Aorta (tissue), 5 donors: ENCODE measurements around the gene NUAK1. TPM values are rescaled to one million over a fixed set of nuclear protein-coding genes. Genes with fewer than 3 reads are reported as not detected.

Experiments used
- ATAC-seq: fragments of 200-7000 bp; cut with Tn5 transposase; one replicate; pipeline ENCODE4 v1.9.1; 2022; ENCODE audit warnings: moderate library complexity; ENCODE audit not compliant: low FRiP score
- DNase-seq, 2 donors: peaks; one replicate each; pipeline ENCODE4 v3.0.0-alpha.2; 2020
- H3K27ac ChIP-seq, 2 donors: one replicate each; pipeline ENCODE4 v1.5.1; 2013; ENCODE audit warnings: low read length in 2 of 2, mild to moderate bottlenecking in 2 of 2, moderate library complexity in 2 of 2, control low read depth in 1 of 2, inconsistent platforms in 1 of 2, low read depth in 1 of 2
- H3K27me3 ChIP-seq, 2 donors: one replicate each; pipeline ENCODE4 v1.6.1; 2013; ENCODE audit warnings: control low read depth in 1 of 2, low read length in 1 of 2, mild to moderate bottlenecking in 1 of 2, moderate library complexity in 1 of 2; ENCODE audit not compliant: insufficient read depth in 2 of 2, control insufficient read depth in 1 of 2
- H3K36me3 ChIP-seq, 2 donors: one replicate each; pipeline ENCODE4 v1.6.1; 2013; ENCODE audit warnings: control low read depth in 1 of 2, low read length in 1 of 2, mild to moderate bottlenecking in 1 of 2; ENCODE audit not compliant: insufficient read depth in 2 of 2, control insufficient read depth in 1 of 2
- H3K4me1 ChIP-seq, 2 donors: one replicate each; pipeline ENCODE4 v1.6.1; 2013; ENCODE audit warnings: low read length in 2 of 2, control low read depth in 1 of 2, mild to moderate bottlenecking in 1 of 2, moderate library complexity in 1 of 2; ENCODE audit not compliant: insufficient read depth in 2 of 2, control insufficient read depth in 1 of 2
- H3K4me3 ChIP-seq, 2 donors: one replicate each; pipeline ENCODE4 v1.5.1; 2013; ENCODE audit warnings: low read length in 2 of 2, control low read depth in 1 of 2, mild to moderate bottlenecking in 1 of 2
- H3K9me3 ChIP-seq: one replicate; pipeline ENCODE4 v1.6.1; 2013; ENCODE audit warnings: mild to moderate bottlenecking, low read length; ENCODE audit not compliant: control insufficient read depth
- WGBS, 2 donors: extraction: QIAGEN DNeasy Blood & Tissue Kit; methylation state at CpG; one replicate each; pipeline ENCODE4 v1.1.7; 2013; 5-methylcytosine and 5-hydroxymethylcytosine counted together
- intact Hi-C, 2 donors: fragments of 100-400 bp; cut with DNase I; formaldehyde crosslinking; loops; one replicate each; pipeline versions ENCODE4 v1.14.2 to v1.15.0; 2022
- polyA plus RNA-seq, 2 donors: library from polyadenylated mRNA; stranded (reverse); fragments of 200-250 nt; gene quantifications; one replicate each; pipeline ENCODE4 v1.2.3, GENCODE V29; 2013
- total RNA-seq, 2 donors: library from RNA; stranded (reverse); fragmentation: NEBNext Ultra II Directional; extraction: Animal tissue kit (Norgen Biotek cat#: 25700); gene quantifications; one replicate each; pipeline ENCODE4 v1.2.1, GENCODE V29; 2021
- donor health status: healthy with polysubstance abuse.
- donor health status: Bipolar disorder and iron deficiency.
- donor health status: DM: no; HTN: no; CAD: no.
- donor health status: DM: no; HTN: no; CAD: no.
- donor health status: DM: yes; HTN: yes; CAD: no.

NUAK1 gene
- total and polyA plus RNA-seq, 4 donors, result 5.3 to 37.7 (median 18.5) TPM

DNA sequence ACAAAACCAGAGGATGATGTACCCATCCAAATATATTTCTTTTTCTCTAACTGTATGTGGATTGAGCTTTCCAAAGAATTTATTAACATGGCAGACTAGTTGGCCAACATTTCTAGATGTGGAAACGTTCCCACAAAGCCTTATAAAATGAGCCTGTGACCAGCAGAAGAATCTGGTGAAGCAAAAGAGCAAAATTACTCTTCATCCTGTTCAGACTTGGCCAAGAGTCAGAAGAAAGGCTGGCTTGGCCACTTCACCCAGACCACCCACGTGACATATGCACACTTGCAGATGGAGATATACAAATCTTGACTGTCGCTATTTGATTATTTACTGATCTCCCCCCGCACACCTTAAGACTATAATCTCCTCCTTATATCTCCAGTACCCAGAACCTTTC, 96.7 kb downstream of the NUAK1 start:
- Histone ChIP-seq H3K4me3 (no peak overlapping the region), H3K4me1 (no peaks in the 10 kb centered on the region), H3K27me3 (no peaks in the 10 kb centered on the region), H3K9me3 (no peaks in the 10 kb centered on the region), H3K36me3 (no peaks in the 10 kb centered on the region), H3K27ac (no peak overlapping the region)
- DNase-seq, result no peak
- intact Hi-C loops, result no loop called here
- WGBS, 2 donors, result 82 to 87% methylated on average over 4 of the region's 4 CpGs
- ATAC-seq, result no peak

DNA sequence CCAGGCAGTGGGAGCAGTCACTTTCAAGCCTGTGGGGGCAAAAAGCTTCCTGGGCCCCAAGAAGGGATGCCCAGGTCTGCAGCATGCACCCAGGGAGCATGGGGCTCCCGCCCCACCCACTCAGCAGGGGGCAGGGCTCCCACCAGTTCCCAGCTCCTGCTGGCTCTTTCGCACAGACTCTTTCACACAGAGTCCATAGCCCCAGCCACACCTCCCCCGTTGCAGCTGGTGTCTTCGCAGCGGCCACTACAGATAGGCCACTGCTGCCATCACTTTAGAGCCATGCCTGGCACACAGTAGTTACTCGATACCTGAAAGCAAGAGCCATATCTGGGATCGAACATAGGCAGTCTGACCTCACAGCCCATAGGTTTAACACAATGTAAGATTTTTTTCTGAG, 98.2 kb downstream of the NUAK1 start:
- no peaks in the 10 kb centered on the region for H3K36me3 ChIP-seq
- no peak overlapping the region for H3K27ac ChIP-seq
- no peaks in the 10 kb centered on the region for H3K27me3 ChIP-seq
- no peak for ATAC-seq
- intact Hi-C loops, result no loop called here
- no peaks in the 10 kb centered on the region for H3K9me3 ChIP-seq
- 95% methylated on average over 7 of the region's 7 CpGs for WGBS, 2 donors
- no peaks in the 10 kb centered on the region for H3K4me1 ChIP-seq
- no peak for DNase-seq
- no peak overlapping the region for H3K4me3 ChIP-seq

DNA sequence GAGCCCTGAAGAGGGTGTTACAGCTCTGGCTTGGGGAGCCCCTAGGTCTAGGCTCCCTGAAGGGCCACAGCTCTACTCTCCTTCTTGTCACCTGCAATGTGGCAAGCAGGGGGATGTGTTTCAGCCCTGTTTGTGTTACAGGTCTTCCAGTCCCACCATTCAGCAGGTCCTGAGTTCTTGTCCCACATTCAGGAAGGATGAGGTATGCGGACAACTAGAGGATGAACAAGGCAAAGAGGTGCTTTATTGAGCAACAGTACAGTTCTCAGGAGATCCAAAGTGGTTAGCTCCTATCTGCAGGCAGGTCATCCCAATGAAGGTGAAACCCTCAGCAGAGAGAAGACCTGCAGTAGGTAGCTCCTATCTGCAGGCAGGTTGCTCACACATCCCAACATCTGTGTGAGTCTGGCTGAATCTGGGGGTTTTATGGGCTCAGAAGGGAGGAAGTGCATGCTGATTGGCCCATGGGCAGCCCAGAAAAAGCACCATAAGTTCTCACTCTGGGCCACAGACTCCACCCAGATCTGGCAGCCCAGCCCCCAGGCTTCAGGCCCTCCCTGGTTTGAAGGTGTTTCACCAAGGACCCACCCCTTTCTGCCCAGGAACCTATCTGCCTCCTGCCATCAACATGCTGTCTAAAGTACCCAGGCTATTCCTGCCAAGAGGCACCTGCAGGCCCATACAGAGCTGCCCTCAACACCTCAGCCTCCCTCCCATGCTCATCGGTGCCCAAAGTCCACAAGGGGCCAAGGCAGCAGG, 98.9 kb downstream of the NUAK1 start:
- WGBS, 2 donors, result 99 to 100% methylated on average over 2 of the region's 2 CpGs
- DNase-seq (no peak), ATAC-seq (no peak)
- Histone ChIP-seq H3K4me3 (no peak overlapping the region), H3K36me3 (no peaks in the 10 kb centered on the region), H3K27me3 (no peaks in the 10 kb centered on the region), H3K9me3 (no peaks in the 10 kb centered on the region), H3K27ac (no peak overlapping the region), H3K4me1 (no peaks in the 10 kb centered on the region)
- intact Hi-C loops, result no loop called here

DNA sequence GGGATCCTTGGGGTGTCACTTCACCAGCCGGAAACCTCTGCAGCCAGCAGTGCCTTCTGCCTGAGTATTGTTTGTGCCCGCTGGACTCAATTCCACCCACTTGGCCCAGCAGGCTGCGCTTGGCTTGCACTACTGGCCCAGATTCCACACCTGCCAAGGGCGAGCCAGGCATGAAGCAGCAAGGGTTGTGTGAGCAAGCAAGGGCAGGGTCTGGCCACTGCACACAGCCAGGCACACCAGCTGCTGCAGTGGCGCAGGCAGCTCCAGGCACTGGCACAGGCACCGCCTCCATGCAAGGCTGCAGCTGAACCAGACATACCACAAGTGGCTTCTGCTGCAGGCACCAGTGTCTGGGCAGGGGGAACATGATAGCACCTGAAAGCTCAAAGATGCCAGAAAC, 99.5 kb downstream of the NUAK1 start:
- intact Hi-C loops, result no loop called here
- DNase-seq (no peak), ATAC-seq (no peak)
- Histone ChIP-seq H3K4me1 (no peaks in the 10 kb centered on the region), H3K9me3 (no peaks in the 10 kb centered on the region), H3K36me3 (no peaks in the 10 kb centered on the region), H3K27me3 (no peaks in the 10 kb centered on the region), H3K4me3 (no peak overlapping the region), H3K27ac (no peak overlapping the region)
- 71 to 78% methylated on average over 6 of the region's 6 CpGs for WGBS, 2 donors

DNA sequence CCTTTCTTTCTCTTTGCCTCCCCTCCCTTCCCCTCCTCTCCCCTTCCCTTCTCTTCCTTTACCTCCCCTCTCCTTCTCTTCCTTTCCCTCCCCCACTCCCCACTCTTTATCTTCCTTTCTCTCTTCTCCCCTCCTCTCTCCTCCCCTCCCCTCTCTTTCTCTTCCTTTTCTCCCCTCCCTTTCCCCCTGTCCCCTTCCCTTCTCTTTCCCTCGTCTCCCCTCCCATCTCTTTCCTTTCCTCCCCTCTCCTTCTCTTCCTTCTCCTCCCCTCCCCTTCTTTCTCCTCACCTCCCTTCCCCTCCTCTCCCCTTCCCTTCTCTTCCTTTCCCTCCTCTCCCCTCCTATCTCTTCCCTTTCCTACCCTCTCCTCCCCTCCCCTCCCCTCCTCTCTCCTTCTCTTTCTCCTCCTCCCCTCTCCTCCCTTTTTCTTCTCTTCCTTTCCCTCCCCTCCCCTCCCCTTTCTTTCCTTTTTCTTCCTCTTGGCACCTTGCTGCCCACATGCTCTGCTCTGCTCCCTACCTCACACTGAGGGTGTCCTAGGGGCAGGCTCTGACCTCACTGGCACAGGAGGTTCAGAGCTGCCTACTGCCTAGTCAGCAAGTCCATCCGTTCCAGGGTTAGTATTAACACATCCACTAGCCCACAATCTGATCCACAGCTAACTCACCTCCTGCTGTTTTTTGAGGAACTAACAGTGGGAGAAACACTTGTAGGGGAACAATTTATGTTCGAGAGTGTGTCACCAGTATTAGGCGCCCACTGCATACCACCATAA, 101.0 kb downstream of the NUAK1 start:
- intact Hi-C loops, result no loop called here
- H3K4me3 ChIP-seq, result no peak overlapping the region
- H3K36me3 ChIP-seq, result no peaks in the 10 kb centered on the region
- no peak overlapping the region for H3K27ac ChIP-seq
- ATAC-seq (no peak), DNase-seq (no peak)
- H3K9me3 ChIP-seq, result no peaks in the 10 kb centered on the region
- H3K4me1 ChIP-seq, result no peaks in the 10 kb centered on the region
- H3K27me3 ChIP-seq, result no peaks in the 10 kb centered on the region
- 71 to 76% methylated on average over 4 of the region's 4 CpGs for WGBS, 2 donors

DNA sequence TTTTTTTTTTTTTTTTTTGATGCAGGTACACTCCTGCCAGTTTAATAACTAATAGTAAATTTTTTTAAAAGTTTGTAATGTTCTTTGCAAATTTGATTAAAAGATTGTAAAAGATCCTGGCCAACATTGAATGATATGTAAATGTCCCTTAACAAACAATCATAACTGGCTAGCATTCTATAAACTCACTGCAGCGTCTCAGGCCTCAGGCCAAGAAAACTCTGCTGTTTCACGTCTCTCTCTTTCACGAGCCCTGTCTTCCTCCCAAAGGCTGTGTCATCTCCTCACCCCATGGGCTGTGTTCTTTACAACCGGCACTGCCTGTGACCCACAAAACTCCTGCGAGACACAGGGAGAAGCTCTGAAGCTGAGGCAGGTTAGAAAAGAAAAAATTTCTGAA, 103.3 kb downstream of the NUAK1 start:
- Histone ChIP-seq H3K36me3 (no peaks in the 10 kb centered on the region), H3K4me1 (no peaks in the 10 kb centered on the region), H3K27ac (no peak overlapping the region), H3K27me3 (no peaks in the 10 kb centered on the region), H3K9me3 (no peaks in the 10 kb centered on the region), H3K4me3 (no peak overlapping the region)
- 89 to 93% methylated on average over 5 of the region's 5 CpGs for WGBS, 2 donors
- intact Hi-C loops, result no loop called here
- no peak for ATAC-seq
- DNase-seq, result no peak

DNA sequence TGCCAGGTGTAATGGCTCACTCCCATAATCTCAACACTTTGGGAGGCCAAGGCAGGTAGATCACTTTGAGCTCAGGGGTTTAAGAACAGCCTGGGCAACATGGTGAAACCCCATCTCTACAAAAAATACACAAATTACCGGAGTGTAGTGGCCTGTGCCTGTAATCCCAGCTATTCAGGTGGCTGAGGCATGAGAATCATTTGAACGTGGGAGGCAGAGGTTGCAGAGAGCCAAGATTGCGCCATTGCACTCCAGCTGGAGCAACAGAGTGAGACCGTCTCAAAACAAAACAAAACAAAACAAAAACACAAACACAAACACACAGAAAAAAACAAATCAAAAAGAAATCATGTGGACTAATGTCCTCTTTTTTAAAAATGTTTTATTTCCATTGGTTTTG, 104.4 kb downstream of the NUAK1 start:
- DNase-seq, result no peak
- no peak overlapping the region for H3K27ac ChIP-seq
- no peak overlapping the region for H3K4me3 ChIP-seq
- intact Hi-C loops, result loop anchor here (5.0 kb wide), 1 partner anchor 38 kb away; no protein-coding TSS in a partner anchor
- no peaks in the 10 kb centered on the region for H3K9me3 ChIP-seq
- WGBS, 2 donors, result 94 to 100% methylated on average over 4 of the region's 4 CpGs
- no peaks in the 10 kb centered on the region for H3K4me1 ChIP-seq
- no peaks in the 10 kb centered on the region for H3K27me3 ChIP-seq
- H3K36me3 ChIP-seq, result no peaks in the 10 kb centered on the region
- ATAC-seq, result no peak

DNA sequence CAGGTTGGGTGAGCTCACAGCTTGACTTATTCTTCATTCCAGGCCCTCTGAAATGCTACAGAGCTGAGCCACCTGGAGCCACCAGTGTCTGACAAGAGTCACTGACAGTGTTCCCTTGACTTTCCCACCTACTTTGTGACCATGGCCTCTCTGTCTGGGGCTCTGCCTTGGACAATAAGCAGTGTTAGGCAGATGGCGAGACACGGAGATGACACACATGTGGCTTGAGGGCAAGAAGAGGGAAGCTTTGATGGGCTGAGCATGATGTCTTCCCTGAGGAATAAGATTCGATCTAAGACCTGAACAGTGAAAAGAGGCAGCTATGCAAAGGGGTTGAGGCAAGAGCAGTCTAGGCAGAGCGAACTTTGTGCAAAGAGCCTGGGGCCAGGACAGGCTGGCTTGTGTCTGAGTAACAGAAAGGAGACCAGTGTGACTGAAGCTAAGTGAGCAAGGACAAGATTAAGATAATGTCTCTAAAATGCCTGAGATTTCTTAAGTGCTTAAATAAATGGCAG, 105.5 kb downstream of the NUAK1 start:
- no peak for ATAC-seq
- no peak overlapping the region for H3K4me3 ChIP-seq
- H3K27me3 ChIP-seq, result no peaks in the 10 kb centered on the region
- WGBS, 2 donors, result 83 to 92% methylated on average over 4 of the region's 4 CpGs
- no peak overlapping the region for H3K27ac ChIP-seq
- intact Hi-C loops, result loop anchor here (5.0 kb wide), 1 partner anchor 39 kb away; no protein-coding TSS in a partner anchor
- H3K4me1 ChIP-seq, result no peaks in the 10 kb centered on the region
- H3K36me3 ChIP-seq, result no peaks in the 10 kb centered on the region
- H3K9me3 ChIP-seq, result no peaks in the 10 kb centered on the region
- no peak for DNase-seq

DNA sequence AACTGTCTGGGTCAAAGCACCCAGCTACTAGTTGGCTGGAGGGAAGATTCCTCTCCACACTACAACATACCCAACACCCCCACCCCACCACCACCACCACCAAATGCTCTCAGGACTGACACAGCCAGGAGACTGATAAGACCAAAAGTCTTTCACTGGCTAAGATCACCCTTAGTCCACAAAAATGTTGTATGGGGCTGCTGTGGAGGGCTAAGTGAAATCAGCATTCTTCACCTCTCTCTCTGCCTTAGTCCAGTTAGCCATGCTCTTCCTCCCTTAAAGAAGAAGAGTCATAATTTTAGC, 106.2 kb downstream of the NUAK1 start:
- Histone ChIP-seq H3K9me3 (no peaks in the 10 kb centered on the region), H3K36me3 (no peaks in the 10 kb centered on the region), H3K27ac (no peak overlapping the region), H3K4me1 (no peaks in the 10 kb centered on the region), H3K27me3 (no peaks in the 10 kb centered on the region), H3K4me3 (no peak overlapping the region)
- ATAC-seq, result no peak
- intact Hi-C loops, result loop anchor here (5.0 kb wide), 1 partner anchor 40 kb away; no protein-coding TSS in a partner anchor
- DNase-seq, result no peak
